ENCODE results near the gene TBX6.
"Not testable (repeated sequence)": the region's sequence is repeated elsewhere in the genome, so short reads cannot be mapped to it uniquely, and the experiment has no call there.

TBX6 gene

GRCh38 chr16:30065943-30066760, 25.6 kb downstream of the TBX6 start:
- DNase-seq: peak in 2 of 3 experiments; percentile 63 to 83

GRCh38 chr16:30065102-30065942, 26.4 kb downstream of the TBX6 start, which contains the start of gene ALDOA:
Gene ALDOA, plus strand, starts transcription at chr16:30065760. Its CDS starts 1,138 bp downstream, at chr16:30066898.
- DNase-seq: peak; percentile 91 to 98 (median 98)

DNA sequence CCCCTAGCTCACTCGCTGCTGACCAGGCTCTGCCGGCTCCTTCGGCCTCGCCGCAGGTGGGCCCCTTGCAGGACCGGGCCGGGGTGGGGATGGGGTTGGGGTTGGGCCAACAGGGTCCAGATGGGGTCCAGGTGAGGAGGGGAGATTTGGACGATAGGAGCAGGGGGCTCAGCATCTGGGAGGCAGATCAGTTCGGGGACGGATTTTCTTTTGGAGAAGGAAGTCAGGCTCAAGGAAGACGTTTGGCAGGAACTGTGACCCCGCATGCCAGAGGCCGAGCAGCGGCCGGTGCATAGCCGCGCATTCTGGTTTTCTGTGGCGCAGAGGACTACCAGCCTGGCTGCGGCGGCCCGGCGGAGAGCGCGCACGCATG, 27.0 kb downstream of the TBX6 start:
- DNase-seq: no peak

DNA sequence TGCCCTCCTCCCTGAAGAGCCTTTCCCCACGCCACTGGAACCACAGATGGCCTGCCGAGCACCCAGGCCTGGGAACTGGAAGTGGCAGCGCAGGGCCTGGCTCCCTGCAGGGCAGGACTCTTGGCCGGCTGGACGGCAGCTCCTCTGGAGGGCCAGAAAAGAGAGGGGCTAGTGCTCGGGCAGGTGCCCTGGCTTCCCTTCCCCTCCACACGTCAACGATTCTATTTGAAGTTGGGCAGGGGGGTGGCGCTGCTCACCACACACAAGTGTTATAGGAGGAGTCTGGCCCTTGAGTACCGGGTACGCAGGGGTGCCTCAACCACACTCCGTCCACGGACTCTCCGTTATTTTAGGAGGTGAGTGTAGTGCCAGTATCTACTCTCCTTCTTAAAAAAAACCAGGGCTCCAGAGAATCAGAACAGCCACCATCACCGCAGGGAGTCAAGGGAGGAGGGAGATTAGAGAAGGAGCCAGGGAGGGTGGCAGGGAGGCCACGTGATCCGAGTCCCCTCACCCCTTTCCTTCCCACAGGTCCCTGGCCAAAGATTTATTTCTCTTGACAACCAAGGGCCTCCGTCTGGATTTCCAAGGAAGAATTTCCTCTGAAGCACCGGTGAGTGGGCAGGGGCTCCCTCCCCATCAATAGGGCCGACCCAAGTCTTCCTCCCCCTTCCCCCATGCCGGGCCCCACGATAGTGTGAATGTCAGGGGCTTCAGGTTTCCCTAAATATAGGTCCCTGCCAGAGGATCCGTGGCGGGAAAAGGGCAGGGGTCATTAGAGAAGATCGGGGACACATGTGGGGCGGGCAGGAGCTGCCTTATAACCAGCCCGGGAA, 27.6 kb downstream of the TBX6 start:
- peak; percentile 43 to 91 (median 85) for DNase-seq

DNA sequence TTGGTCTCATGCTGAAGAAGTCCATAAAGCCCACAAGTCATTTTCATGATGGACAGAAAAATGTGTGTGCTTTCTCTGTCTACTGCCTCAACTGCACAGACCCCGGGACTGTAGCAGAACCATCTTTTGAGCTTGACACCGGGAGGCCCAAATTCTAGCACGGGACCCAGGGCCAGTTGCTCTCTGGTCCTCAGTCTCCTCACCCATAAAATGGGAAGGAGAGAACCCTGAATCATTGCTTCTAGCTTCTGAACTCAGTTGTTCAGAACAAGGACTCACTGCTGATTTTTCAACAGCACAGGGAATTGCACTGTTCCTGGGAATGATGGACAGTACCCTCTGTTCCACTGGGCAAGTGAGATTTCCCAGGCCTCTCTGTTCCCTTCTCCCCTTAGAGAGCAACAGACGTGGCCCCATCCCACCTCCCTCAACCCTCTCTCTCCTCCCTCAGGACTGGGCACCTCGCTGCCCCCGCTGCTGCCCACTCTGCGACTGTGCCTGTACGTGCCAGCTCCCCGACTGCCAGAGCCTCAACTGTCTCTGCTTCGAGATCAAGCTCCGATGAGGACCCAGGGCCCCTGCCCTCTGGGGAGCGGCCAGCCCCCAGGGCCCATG, 28.3 kb downstream of the TBX6 start:
- DNase-seq: no peak

- DNase-seq: no peak
These were observed 30.7 kb downstream of the TBX6 start for GRCh38 chr16:30060836-30061554.

DNA sequence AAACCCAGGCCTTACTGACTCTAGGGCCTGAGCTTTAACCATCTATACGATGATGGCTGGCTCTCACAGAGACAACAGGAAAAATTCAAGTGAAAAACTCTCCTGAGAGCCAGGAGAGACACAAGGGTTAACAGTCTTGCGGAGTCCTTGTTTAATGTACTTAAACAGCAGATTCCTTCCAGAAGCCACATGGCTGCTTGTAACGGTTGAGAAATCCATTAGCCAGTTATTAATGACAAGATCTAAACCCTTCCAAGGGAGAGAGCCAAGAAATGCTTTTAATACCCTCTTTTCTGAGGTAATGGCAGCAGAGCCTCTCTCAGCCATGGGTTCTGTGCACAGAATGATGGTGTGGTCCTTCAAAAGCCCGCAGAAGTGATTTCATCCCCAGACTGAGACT, 31.4 kb downstream of the TBX6 start:
- DNase-seq: no peak

GRCh38 chr16:30054959-30055553, 36.7 kb downstream of the TBX6 start:
- DNase-seq: no peak

- DNase-seq: no peak
These were observed 37.3 kb downstream of the TBX6 start for GRCh38 chr16:30054451-30054850.

DNA sequence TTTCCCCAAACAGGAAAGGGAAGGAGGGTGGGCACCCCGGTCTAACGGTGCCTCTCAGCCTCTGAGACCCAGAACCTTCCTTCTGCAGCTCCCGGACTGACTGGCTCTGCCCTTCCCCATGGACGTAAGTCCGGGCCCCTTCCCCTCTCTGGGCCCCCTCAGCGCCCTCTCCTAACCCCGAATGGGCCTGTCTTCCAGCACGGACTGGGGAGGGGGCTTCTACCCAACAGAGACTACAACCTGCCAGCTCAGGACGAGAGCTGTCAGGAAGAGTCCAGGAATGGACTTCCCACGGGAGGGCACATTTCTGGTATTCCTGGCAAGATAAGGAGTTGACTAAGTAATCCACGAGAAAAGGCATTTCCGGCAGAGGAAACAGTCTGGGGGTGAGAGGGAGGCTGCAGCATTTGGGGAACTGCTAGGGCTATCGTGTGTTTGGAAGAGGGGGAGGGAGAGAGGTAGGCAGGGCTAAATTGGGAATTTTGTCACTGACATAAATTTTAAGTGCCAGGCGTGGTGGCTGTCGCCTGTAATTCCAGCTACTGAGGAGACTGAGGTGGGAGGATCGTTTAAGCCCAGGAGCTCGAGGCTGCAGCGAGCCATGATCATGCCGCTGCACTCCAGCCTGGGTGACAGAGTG, 38.2 kb downstream of the TBX6 start:
- peak in 2 of 3 experiments; percentile 61 to 67 for DNase-seq

GRCh38 chr16:30052671-30053372, 38.9 kb downstream of the TBX6 start:
- DNase-seq: peak; percentile 88 to 97 (median 94)

DNA sequence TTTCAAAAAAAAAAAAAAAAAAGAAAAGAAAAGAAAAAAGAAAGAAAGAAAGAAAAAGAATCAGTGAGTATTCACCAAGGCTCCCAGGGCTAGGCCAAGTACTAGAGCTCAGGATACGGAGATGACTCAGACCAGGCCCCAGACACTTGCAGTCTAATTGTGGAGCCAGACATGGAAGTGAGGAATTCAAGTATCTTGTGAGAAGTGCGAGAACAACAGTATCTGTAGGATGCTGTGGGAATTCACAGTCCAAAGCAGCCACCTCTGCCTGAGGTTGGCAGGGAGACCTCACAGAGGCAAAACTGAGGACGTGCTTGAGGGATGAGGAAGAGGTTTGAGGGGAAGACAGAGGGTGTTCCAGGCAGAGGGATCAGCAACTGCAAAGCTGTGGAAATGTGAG, 40.2 kb downstream of the TBX6 start:
- no peak for DNase-seq

DNA sequence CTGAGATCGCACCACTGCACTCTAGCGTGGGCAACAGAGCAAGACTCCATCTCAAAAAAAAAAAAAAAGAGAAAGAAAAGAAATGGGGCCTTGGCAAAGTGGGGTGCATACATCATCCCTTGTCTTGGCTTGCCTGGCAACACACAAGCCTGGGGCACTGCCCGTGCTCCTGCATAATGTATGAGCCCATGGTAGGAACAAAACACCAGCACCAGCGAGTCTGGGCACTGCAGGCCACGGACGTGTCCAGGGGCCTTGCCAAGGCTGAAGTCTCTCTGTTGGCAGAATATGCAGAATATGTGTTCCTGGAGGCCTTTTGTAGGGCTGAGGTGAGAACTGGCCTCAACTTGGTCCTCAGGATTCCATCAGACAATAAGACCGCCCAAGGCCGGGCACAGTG, 41.9 kb downstream of the TBX6 start:
- DNase-seq: no peak

DNA sequence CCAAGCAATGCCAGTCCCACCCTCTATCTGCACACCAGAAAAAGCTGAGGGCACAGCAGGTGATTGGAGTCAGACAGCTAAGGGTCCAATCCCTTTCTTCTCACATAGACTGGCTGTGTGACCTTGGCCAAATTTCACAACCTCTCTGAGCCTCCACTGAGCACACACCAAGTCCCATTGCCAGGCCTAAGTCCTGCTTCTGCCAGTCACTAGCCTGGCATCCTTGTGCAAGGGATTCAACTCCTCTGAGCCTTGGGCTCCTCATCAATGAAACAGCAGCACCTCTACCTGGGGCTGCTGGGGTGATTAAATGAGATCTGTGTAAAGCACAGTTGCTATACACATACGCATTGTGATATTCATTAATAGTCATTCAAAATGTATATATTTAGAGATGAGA, 45.1 kb downstream of the TBX6 start:
- no peak for DNase-seq

GRCh38 chr16:30046178-30046577, 45.5 kb downstream of the TBX6 start:
- DNase-seq: no peak

DNA sequence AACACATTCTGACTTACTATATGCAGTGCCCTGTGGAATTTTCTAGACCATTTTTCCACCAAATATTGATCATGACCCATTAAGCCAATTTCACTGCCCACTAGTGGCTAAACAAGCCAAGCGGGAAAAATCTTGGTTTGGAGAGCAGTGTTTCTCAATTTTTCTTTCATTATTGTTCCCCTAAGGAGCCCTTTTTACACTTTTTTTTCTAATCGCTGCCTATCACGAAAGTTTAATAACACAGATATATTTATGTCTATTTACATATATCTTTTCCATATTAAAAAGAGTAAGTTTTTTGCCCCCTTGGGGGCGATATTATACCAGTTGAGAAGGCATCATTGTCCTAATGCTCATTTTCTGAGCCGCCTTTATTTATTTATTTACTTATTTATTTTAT, 49.9 kb downstream of the TBX6 start:
- peak in 1 of 3 experiments; percentile 51 for DNase-seq

DNA sequence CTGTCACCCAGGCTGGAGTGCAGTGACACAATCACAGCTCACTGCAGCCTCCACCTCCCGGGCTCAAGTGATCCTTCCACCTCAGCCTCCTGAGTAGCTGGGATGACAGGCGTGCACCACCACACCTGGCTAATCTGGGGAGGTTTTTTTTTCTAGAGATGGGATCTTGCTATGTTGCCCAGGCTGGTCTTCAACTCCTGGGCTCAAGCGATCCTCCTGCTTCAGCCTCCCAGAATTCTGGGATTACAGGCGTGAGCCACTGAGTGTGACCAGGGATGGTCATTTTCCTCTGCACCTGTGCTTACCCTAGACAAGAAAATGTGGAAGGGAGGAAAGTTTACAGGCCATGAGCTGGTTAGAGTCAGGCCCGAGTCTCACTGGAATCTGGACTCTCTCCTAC, 51.0 kb downstream of the TBX6 start:
- DNase-seq: not testable (repeated sequence)

- DNase-seq: no peak
These were observed 51.5 kb downstream of the TBX6 start for GRCh38 chr16:30040221-30040620.
